Measurements from ENCODE around the gene TOMT.
"Not testable (repeated sequence)": the region's sequence is repeated elsewhere in the genome, so short reads cannot be mapped to it uniquely, and the experiment has no call there.

The TOMT gene

GRCh38 chr11:72127923-72128322 is 22.2 kb downstream of the TOMT start:
- no peak for DNase-seq

GRCh38 chr11:72129381-72129780 is 23.7 kb downstream of the TOMT start:
- no peak for DNase-seq

GRCh38 chr11:72132646-72133045 is 26.9 kb downstream of the TOMT start:
- DNase-seq, result no peak

- DNase-seq, result not testable (repeated sequence)
Measured at GRCh38 chr11:72135473-72135872, 29.7 kb downstream of the TOMT start, which contains the start of gene FOLR3. Gene FOLR3 (plus strand): TSS chr11:72135725. CDS start chr11:72135953, 228 bp downstream.

GRCh38 chr11:72135891-72136683 is 30.4 kb downstream of the TOMT start:
- DNase-seq, result no peak

- DNase-seq, result no peak
Measured at GRCh38 chr11:72136684-72137262, 31.0 kb downstream of the TOMT start.

GRCh38 chr11:72138821-72139390 is 33.2 kb downstream of the TOMT start:
- no peak for DNase-seq

GRCh38 chr11:72139500-72139899 is 33.8 kb downstream of the TOMT start:
- no peak for DNase-seq

- DNase-seq, result no peak
Measured at GRCh38 chr11:72140661-72141060, 34.9 kb downstream of the TOMT start.

- DNase-seq, result peak; percentile 64
Measured at GRCh38 chr11:72141066-72141465, 35.3 kb downstream of the TOMT start.

- not testable (repeated sequence) for DNase-seq
Measured at GRCh38 chr11:72142086-72142485, 36.4 kb downstream of the TOMT start.

GRCh38 chr11:72142543-72142942 is 36.8 kb downstream of the TOMT start:
- not testable (repeated sequence) for DNase-seq

GRCh38 chr11:72144807-72145565 is 39.3 kb downstream of the TOMT start:
- DNase-seq, result no peak

- DNase-seq, result no peak
Measured at GRCh38 chr11:72146625-72147024, 40.9 kb downstream of the TOMT start.

- DNase-seq, result no peak
Measured at GRCh38 chr11:72150882-72151281, 45.2 kb downstream of the TOMT start.

- not testable (repeated sequence) for DNase-seq
Measured at GRCh38 chr11:72153874-72154273, 48.1 kb downstream of the TOMT start.

GRCh38 chr11:72154816-72155215 is 49.1 kb downstream of the TOMT start:
- DNase-seq, result no peak

GRCh38 chr11:72155751-72156150 is 50.0 kb downstream of the TOMT start:
- DNase-seq, result no peak

GRCh38 chr11:72157131-72157530 is 51.4 kb downstream of the TOMT start:
- DNase-seq, result no peak

All from stimulated activated CD8-positive, alpha-beta memory T cell treated with anti-CD3 and anti-CD28 coated beads, Interleukin-4, amount 100 ng/mL, for 48 hours (primary cell).